HepG2 (cell line): ENCODE data around the gene CRISPLD2. TPM values are rescaled to one million over a fixed set of nuclear protein-coding genes. Genes with fewer than 3 reads are reported as not detected.
A peak's percentile ranks its signal among the peaks of the same experiment; 100 is the strongest.

Source experiments
- AKAP8 ChIP-seq: sonication (generic); formaldehyde crosslinking; IDR thresholded peaks from 2 replicates; pipeline ENCODE4 v1.5.1; 2020; ENCODE audit warnings: mild to moderate bottlenecking, missing genetic modification reagents
- ESRRA ChIP-seq: sonication (generic); formaldehyde crosslinking; IDR thresholded peaks from 2 replicates; pipeline ENCODE4 v1.5.1; 2020; ENCODE audit warnings: mild to moderate bottlenecking, low read depth, missing genetic modification reagents
- KDM5B ChIP-seq: sonication (generic); formaldehyde crosslinking; IDR thresholded peaks from 2 replicates; pipeline ENCODE4 v1.4.0; 2020; ENCODE audit warnings: missing genetic modification reagents, mild to moderate bottlenecking, borderline replicate concordance
- MBNL3 ChIP-seq: fragments of 250-450 bp; sonication (Bioruptor Pico); conservative IDR thresholded peaks from 2 replicates; pipeline ENCODE4 v1.8.0; 2022; ENCODE audit warnings: mild to moderate bottlenecking, inconsistent platforms
- MYC ChIP-seq: sonication (generic); formaldehyde crosslinking; IDR thresholded peaks from 2 replicates; pipeline ENCODE4 v1.9.0; 2021; ENCODE audit warnings: missing genetic modification reagents, borderline replicate concordance
- TRIM24 ChIP-seq: sonication (generic); formaldehyde crosslinking; IDR thresholded peaks from 2 replicates; pipeline ENCODE4 v1.8.0; 2022; ENCODE audit warnings: mild to moderate bottlenecking, missing genetic modification reagents
- ZBTB7B ChIP-seq: sonication (generic); formaldehyde crosslinking; IDR thresholded peaks from 2 replicates; pipeline ENCODE4 v1.4.0; 2020; ENCODE audit warnings: missing genetic modification reagents
- ZNF30 ChIP-seq: sonication (generic); formaldehyde crosslinking; IDR thresholded peaks from 2 replicates; pipeline ENCODE4 v1.5.0; 2020; ENCODE audit warnings: mild to moderate bottlenecking, missing genetic modification reagents
- ZNF724P ChIP-seq: sonication (generic); formaldehyde crosslinking; IDR thresholded peaks from 2 replicates; pipeline ENCODE4 v1.8.0; 2022; ENCODE audit warnings: missing genetic modification reagents, borderline replicate concordance
- ZNF749 ChIP-seq: sonication (generic); formaldehyde crosslinking; IDR thresholded peaks from 2 replicates; pipeline ENCODE4 v1.8.0; 2022; ENCODE audit warnings: mild to moderate bottlenecking, missing genetic modification reagents, moderate library complexity, borderline replicate concordance
- polyA plus RNA-seq, 8 experiments: library from polyadenylated mRNA; depleted of rRNA in 3 of 8; stranded (reverse) in 7 of 8; unstranded in 1 of 8; fragments of >200 nt; fragmentation: Illumina TruSeq in 4 of 8; extraction: Trizol in 4 of 8; gene quantifications; 2 replicates each; pipeline versions ENCODE4 v1.2.1 to v1.2.3, GENCODE V29; 2011 to 2016; ENCODE audit warnings: low read depth in 4 of 8, missing spikeins in 1 of 8, mixed read lengths in 1 of 8; ENCODE audit not compliant: insufficient read depth in 1 of 8
- total RNA-seq, 5 experiments: library from RNA; depleted of rRNA; stranded (reverse); fragments of >200 nt; fragmentation: Illumina TruSeq; extraction: Trizol; gene quantifications; 2 replicates each; pipeline ENCODE4 v1.2.3, GENCODE V29; 2016; ENCODE audit warnings: low read depth in 1 of 5
- TF ChIP-seq, protein P1 (sequence below): sonication (generic); formaldehyde crosslinking; IDR thresholded peaks from 2 replicates; pipeline ENCODE4 v1.5.0; 2020; ENCODE audit warnings: missing genetic modification reagents, mild to moderate bottlenecking, borderline replicate concordance
- TF ChIP-seq, protein P2 (sequence below): sonication (generic); formaldehyde crosslinking; IDR thresholded peaks from 2 replicates; pipeline ENCODE4 v1.5.1; 2020; ENCODE audit warnings: mild to moderate bottlenecking, missing genetic modification reagents, moderate library complexity
- TF ChIP-seq, protein P3 (sequence below): IDR thresholded peaks from 2 replicates; pipeline ENCODE4 v1.6.1; 2016; ENCODE audit warnings: missing biosample characterization, missing genetic modification reagents, low read depth
- TF ChIP-seq, protein P4 (sequence below): sonication (generic); formaldehyde crosslinking; IDR thresholded peaks from 2 replicates; pipeline ENCODE4 v1.8.1; 2023; ENCODE audit warnings: mild to moderate bottlenecking, missing genetic modification reagents
- TF ChIP-seq, protein P5 (sequence below): sonication (generic); formaldehyde crosslinking; IDR thresholded peaks from 2 replicates; pipeline ENCODE4 v1.5.0; 2020; ENCODE audit warnings: missing genetic modification reagents
- TF ChIP-seq, protein P6 (sequence below), 2 experiments: sonication (generic) in 1 of 2; formaldehyde crosslinking in 1 of 2; IDR thresholded peaks; 2 replicates each; pipeline versions ENCODE4 v1.5.1 to v1.6.1; 2011 to 2020; ENCODE audit warnings: borderline replicate concordance in 1 of 2, low read depth in 1 of 2, low read length in 1 of 2, mild to moderate bottlenecking in 1 of 2, missing genetic modification reagents in 1 of 2, moderate library complexity in 1 of 2

CRISPLD2 gene
- total and polyA plus RNA-seq, 2 of the 13 experiments (the other 11 are each of a cell fraction or from before 2014, with no cell fraction given), result 0.04 to 0.31 TPM

DNA sequence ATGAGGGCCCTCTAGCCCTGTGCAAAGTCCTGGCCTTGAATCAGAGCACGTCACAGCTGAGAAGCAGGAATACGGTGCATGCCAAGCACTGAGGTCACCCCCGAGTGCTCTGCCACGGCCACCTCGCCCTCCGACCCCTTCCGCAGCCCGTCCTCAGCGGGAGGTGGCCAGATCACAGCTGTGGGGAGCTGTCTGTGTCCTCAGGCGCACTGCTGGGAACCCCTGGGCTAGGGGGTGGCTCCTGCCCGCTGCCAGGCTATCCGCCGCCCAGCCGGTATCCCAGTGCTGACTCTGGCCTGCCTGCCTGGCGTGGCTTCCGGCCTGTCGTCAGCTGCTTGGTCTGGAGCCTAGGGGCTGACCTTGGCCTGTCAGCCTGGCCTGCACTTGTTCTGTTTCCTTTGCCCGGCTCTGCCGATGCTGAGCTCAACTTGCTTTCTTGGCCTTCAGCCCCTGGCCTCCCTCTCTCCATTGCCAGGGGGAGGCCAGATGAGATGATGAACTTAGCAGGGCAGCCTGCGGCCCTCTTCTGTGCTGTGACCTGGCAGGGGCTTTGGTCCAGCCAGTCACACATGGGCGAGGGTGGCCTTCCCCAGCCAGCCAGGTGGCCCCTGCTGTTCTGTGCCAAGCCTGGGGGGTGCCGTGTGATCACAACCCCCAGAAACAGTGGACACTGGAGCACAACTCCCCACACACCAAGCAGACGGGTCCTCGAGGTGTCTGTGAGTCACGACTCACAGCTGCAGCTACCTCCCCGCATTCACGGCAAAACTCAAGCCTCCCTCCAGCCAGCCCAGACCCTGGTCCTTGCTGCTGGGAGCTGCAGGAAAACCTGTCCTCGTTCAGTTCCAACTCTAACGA is 114.2 kb downstream of the CRISPLD2 start (continued):
- TF ChIP-seq, protein P1, sequence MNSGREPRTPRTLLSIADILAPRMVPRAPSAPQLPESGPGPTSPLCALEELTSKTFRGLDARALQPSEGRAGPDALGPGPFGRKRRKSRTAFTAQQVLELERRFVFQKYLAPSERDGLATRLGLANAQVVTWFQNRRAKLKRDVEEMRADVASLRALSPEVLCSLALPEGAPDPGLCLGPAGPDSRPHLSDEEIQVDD (CRISPR knock-in tag), result 0 out of 2 replicates have a peak, but pooled peaks have one; percentile 80
- TF ChIP-seq ZNF724P, result no peak
- no peak for TF ChIP-seq TRIM24 (CRISPR knock-in tag)
- TF ChIP-seq ZBTB7B (CRISPR knock-in tag), result peak; percentile 60
- TF ChIP-seq MYC, result peak; percentile 44; the same call in 1 of the 2 replicates
- TF ChIP-seq AKAP8, result peak; percentile 46
- TF ChIP-seq MBNL3, result no peak
- TF ChIP-seq, protein P2, sequence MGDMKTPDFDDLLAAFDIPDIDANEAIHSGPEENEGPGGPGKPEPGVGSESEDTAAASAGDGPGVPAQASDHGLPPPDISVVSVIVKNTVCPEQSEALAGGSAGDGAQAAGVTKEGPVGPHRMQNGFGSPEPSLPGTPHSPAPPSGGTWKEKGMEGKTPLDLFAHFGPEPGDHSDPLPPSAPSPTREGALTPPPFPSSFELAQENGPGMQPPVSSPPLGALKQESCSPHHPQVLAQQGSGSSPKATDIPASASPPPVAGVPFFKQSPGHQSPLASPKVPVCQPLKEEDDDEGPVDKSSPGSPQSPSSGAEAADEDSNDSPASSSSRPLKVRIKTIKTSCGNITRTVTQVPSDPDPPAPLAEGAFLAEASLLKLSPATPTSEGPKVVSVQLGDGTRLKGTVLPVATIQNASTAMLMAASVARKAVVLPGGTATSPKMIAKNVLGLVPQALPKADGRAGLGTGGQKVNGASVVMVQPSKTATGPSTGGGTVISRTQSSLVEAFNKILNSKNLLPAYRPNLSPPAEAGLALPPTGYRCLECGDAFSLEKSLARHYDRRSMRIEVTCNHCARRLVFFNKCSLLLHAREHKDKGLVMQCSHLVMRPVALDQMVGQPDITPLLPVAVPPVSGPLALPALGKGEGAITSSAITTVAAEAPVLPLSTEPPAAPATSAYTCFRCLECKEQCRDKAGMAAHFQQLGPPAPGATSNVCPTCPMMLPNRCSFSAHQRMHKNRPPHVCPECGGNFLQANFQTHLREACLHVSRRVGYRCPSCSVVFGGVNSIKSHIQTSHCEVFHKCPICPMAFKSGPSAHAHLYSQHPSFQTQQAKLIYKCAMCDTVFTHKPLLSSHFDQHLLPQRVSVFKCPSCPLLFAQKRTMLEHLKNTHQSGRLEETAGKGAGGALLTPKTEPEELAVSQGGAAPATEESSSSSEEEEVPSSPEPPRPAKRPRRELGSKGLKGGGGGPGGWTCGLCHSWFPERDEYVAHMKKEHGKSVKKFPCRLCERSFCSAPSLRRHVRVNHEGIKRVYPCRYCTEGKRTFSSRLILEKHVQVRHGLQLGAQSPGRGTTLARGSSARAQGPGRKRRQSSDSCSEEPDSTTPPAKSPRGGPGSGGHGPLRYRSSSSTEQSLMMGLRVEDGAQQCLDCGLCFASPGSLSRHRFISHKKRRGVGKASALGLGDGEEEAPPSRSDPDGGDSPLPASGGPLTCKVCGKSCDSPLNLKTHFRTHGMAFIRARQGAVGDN (CRISPR knock-in tag), result peak; percentile 95
- TF ChIP-seq, protein P3, sequence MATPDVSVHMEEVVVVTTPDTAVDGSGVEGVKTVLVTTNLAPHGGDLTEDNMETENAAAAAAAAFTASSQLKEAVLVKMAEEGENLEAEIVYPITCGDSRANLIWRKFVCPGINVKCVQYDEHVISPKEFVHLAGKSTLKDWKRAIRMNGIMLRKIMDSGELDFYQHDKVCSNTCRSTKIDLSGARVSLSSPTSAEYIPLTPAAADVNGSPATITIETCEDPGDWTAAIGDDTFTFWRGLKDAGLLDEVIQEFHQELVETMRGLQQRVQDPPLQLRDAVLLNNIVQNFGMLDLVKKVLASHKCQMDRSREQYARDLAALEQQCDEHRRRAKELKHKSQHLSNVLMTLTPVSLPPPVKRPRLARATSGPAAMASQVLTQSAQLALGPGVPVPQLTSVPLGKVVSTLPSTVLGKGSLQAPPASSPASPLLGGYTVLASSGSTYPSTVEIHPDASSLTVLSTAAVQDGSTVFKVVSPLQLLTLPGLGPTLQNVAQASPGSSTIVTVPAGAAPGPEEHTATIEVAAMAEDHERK, result no peak
- TF ChIP-seq, protein P4, sequence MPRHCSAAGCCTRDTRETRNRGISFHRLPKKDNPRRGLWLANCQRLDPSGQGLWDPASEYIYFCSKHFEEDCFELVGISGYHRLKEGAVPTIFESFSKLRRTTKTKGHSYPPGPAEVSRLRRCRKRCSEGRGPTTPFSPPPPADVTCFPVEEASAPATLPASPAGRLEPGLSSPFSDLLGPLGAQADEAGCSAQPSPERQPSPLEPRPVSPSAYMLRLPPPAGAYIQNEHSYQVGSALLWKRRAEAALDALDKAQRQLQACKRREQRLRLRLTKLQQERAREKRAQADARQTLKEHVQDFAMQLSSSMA (CRISPR knock-in tag), result no peak
- TF ChIP-seq ESRRA (CRISPR knock-in tag), result peak; percentile 72; the same call in 1 of the 2 replicates
- no peak for TF ChIP-seq ZNF30 (CRISPR knock-in tag)
- TF ChIP-seq ZNF749 (CRISPR knock-in tag), result no peak
- TF ChIP-seq, protein P5, sequence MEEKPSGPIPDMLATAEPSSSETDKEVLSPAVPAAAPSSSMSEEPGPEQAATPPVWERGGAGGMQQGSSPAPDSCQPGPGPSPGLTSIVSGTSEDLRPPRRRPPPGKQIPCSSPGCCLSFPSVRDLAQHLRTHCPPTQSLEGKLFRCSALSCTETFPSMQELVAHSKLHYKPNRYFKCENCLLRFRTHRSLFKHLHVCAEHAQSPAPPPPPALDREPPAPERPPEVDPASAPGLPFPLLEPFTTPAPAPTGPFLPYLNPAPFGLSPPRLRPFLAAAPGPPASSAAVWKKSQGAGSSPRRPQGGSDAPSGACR, result peak; percentile 68; the same call in 1 of the 2 replicates
- peak; percentile 71; the same call in 1 of the 2 replicates for TF ChIP-seq KDM5B (CRISPR knock-in tag)
- TF ChIP-seq, protein P6, sequence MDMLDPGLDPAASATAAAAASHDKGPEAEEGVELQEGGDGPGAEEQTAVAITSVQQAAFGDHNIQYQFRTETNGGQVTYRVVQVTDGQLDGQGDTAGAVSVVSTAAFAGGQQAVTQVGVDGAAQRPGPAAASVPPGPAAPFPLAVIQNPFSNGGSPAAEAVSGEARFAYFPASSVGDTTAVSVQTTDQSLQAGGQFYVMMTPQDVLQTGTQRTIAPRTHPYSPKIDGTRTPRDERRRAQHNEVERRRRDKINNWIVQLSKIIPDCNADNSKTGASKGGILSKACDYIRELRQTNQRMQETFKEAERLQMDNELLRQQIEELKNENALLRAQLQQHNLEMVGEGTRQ (IDR thresholded peaks at IDR 0.05; ENCODE audit: low read depth, low read length), result no peak
- TF ChIP-seq, protein P6 (CRISPR knock-in tag; IDR thresholded peaks at IDR 0.05; ENCODE audit: borderline replicate concordance), result no peak
